Activated CD8-positive, alpha-beta T cell treated with anti-CD3 and anti-CD28 coated beads for 36 hours (primary cell): Measurements from ENCODE around the gene ATP5PD. TPM values are rescaled to one million over a fixed set of nuclear protein-coding genes. Genes with fewer than 3 reads are reported as not detected.

Experiments
- ATAC-seq: fragments of 200-7000 bp; cut with Tn5 transposase; one replicate; pipeline ENCODE4 v1.10.0; 2021; ENCODE audit warnings: mild to moderate bottlenecking, moderate library complexity
- CTCF ChIA-PET: fragments of 350-600 bp; sonication (Branson Sonifier 250); formaldehyde crosslinking; loops from one replicate; lab custom pipeline; 2021; ENCODE audit warnings: antibody characterized with exemption; lab: Charles Lee
- POLR2A ChIA-PET: fragments of 350-600 bp; sonication (Branson Sonifier 250); formaldehyde crosslinking; loops from one replicate; lab custom pipeline; 2021; ENCODE audit warnings: antibody characterized with exemption; lab: Charles Lee
- DNase-seq: peaks from one replicate; pipeline ENCODE4 v3.0.0-alpha.2; 2020
- H3K27ac Mint-ChIP-seq: one replicate; pipeline ENCODE4 v1.8.0; 2021; ENCODE audit warnings: mild to moderate bottlenecking, mixed read lengths
- H3K27me3 Mint-ChIP-seq: one replicate; pipeline ENCODE4 v1.8.0; 2021; ENCODE audit warnings: mixed read lengths
- H3K36me3 Mint-ChIP-seq: one replicate; pipeline ENCODE4 v1.8.0; 2021; ENCODE audit warnings: low read depth, mixed read lengths
- H3K4me1 Mint-ChIP-seq: one replicate; pipeline ENCODE4 v1.8.0; 2021; ENCODE audit warnings: low read depth, mixed read lengths
- H3K4me3 Mint-ChIP-seq: one replicate; pipeline ENCODE4 v1.8.0; 2021; ENCODE audit warnings: mild to moderate bottlenecking, moderate library complexity, mixed read lengths
- H3K9me3 Mint-ChIP-seq: one replicate; pipeline ENCODE4 v1.8.0; 2021; ENCODE audit warnings: mixed read lengths
- CTCF ChIP-seq: fragments of 200-600 bp; IDR thresholded peaks from one replicate; pipeline ENCODE4 v1.8.0; 2022; ENCODE audit warnings: antibody characterized with exemption, mild to moderate bottlenecking
- intact Hi-C: fragments of 100-400 bp; cut with micrococcal nuclease; formaldehyde crosslinking; loops from one replicate; pipeline ENCODE4 v1.10.0; 2022
- total RNA-seq, 2 experiments: library from RNA; stranded (reverse); gene quantifications; one replicate each; pipeline ENCODE4 v1.2.3, GENCODE V29; 2021

The ATP5PD gene
- total RNA-seq, 2 experiments from 2014 or later, result 177 to 183 TPM

GRCh38 chr17:75091855-75092327 is 45.1 kb upstream of the ATP5PD start:
- intact Hi-C loops, result no loop called here
- DNase-seq (no peak), ATAC-seq (no peak)
- ChIA-PET CTCF (interaction anchor here (0.6 to 1.5 kb wide), 6 partner anchors 9 to 130 kb away, joined by 3 to 5 read pairs (median 3); no protein-coding TSS in a partner anchor), POLR2A (interaction anchor here (1.1 kb wide), 1 partner anchor 79 kb away, joined by 3 read pairs; the partner anchor contains the start of gene MRPL58)
- H3K27me3 Mint-ChIP-seq, result no peaks in the 10 kb centered on the region
- no peak overlapping the region for H3K4me3 Mint-ChIP-seq
- H3K27ac Mint-ChIP-seq, result no peak overlapping the region
- H3K4me1 Mint-ChIP-seq, result peaks cover 12% of the 10 kb centered on the region
- H3K9me3 Mint-ChIP-seq, result no peaks in the 10 kb centered on the region
- TF ChIP-seq CTCF, result no peak
- no peaks in the 10 kb centered on the region for H3K36me3 Mint-ChIP-seq

GRCh38 chr17:75090871-75091854 is 44.4 kb upstream of the ATP5PD start:
- Mint-ChIP-seq H3K4me1 (peaks cover 16% of the 10 kb centered on the region), H3K9me3 (no peaks in the 10 kb centered on the region), H3K27me3 (no peaks in the 10 kb centered on the region), H3K27ac (no peak overlapping the region), H3K4me3 (no peak overlapping the region), H3K36me3 (no peaks in the 10 kb centered on the region)
- no peak for TF ChIP-seq CTCF
- ATAC-seq (no peak), DNase-seq (no peak)
- POLR2A ChIA-PET, result interaction anchor here (1.1 to 1.3 kb wide), 2 partner anchors 30 to 78 kb away, joined by 3 read pairs; partner anchors contain the start of gene MRPL58
- intact Hi-C loops, result no loop called here
- CTCF ChIA-PET, result interaction anchor here (0.6 to 1.5 kb wide), 5 partner anchors 10 to 129 kb away, joined by 3 to 5 read pairs (median 3); no protein-coding TSS in a partner anchor

- peak; percentile 48 for ATAC-seq
- Mint-ChIP-seq H3K4me1 (peaks cover 23% of the 10 kb centered on the region), H3K27me3 (no peaks in the 10 kb centered on the region), H3K27ac (no peak overlapping the region), H3K9me3 (no peaks in the 10 kb centered on the region), H3K4me3 (peak overlapping the region; percentile 66), H3K36me3 (no peaks in the 10 kb centered on the region)
- CTCF ChIA-PET, result interaction anchor here (1.1 to 3.0 kb wide), 6 partner anchors 10 to 127 kb away, joined by 3 to 15 read pairs (median 6); no protein-coding TSS in a partner anchor
- POLR2A ChIA-PET, result interaction anchor here (0.6 to 1.3 kb wide), 9 partner anchors 9 to 42 kb away, joined by 3 to 8 read pairs (median 3); partner anchors contain the start of gene ARMC7
- no peak for TF ChIP-seq CTCF
- intact Hi-C loops, result no loop called here
- no peak for DNase-seq
Measured at GRCh38 chr17:75088465-75089417, 42.0 kb upstream of the ATP5PD start.

GRCh38 chr17:75087558-75088453 is 41.0 kb upstream of the ATP5PD start, which contains the start of gene SLC16A5:
TSS of gene SLC16A5 (plus strand) at chr17:75087954. CDS start at chr17:75093637, 5,683 bp downstream.
- no peaks in the 10 kb centered on the region for H3K9me3 Mint-ChIP-seq
- POLR2A ChIA-PET, result interaction anchor here (0.8 to 1.3 kb wide), 8 partner anchors 9 to 172 kb away, joined by 3 to 8 read pairs (median 4); partner anchors contain the start of genes ARMC7 and MRPL58
- H3K27me3 Mint-ChIP-seq, result no peaks in the 10 kb centered on the region
- no peak for TF ChIP-seq CTCF
- H3K4me3 Mint-ChIP-seq, result peak within 1 kb of the TSS; percentile 66
- DNase-seq, result peak; percentile 48
- H3K4me1 Mint-ChIP-seq, result peaks cover 24% of the 10 kb centered on the region
- peak within 1 kb of the TSS; percentile 42 for H3K27ac Mint-ChIP-seq
- H3K36me3 Mint-ChIP-seq, result no peaks in the 10 kb centered on the region
- peak; percentile 50 for ATAC-seq
- CTCF ChIA-PET, result interaction anchor here (1.0 to 3.0 kb wide), 9 partner anchors 9 to 127 kb away, joined by 3 to 15 read pairs (median 4); no protein-coding TSS in a partner anchor
- intact Hi-C loops, result no loop called here
